GM18909 (cell line): ENCODE data around the gene CCDC181.

Experiments used
- ATAC-seq: cut with Tn5 transposase; IDR thresholded peaks from one replicate; pipeline ENCODE4 v1.9.1; 2021; ENCODE audit warnings: mild to moderate bottlenecking; ENCODE audit not compliant: unreplicated experiment, poor library complexity

CCDC181 gene

DNA sequence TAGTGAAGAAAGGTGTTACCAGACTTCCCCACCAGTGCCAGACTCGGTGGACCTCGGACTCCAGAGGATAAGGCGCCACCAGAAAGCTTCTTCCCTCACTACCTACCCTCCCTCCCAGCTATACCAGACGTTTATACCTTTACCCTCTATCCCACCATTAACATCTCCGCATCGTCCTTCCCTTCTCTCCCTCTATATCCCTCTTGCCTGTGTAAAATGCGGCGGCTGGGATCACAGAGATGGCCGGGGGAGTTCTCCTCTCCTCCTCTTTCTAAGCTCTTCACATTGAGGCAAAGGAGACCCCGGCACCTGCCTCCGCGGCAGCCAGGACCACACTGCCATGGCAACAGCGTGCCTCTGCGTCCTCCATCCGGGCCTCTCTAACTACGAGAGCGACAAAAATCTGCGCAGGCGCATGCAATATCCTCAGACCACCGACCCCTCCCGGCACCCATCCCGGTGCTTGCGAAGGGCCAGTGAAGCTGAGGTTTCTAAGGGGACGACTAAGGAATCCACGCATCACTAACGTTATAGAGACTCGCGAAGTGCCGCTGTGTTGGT, at the start of gene CCDC181:
Gene CCDC181, minus strand, starts transcription at position 394 of the 561 bp plus-strand sequence. CDS start 2,547 bp downstream, outside the sequence.
- peak; percentile 73 for ATAC-seq

DNA sequence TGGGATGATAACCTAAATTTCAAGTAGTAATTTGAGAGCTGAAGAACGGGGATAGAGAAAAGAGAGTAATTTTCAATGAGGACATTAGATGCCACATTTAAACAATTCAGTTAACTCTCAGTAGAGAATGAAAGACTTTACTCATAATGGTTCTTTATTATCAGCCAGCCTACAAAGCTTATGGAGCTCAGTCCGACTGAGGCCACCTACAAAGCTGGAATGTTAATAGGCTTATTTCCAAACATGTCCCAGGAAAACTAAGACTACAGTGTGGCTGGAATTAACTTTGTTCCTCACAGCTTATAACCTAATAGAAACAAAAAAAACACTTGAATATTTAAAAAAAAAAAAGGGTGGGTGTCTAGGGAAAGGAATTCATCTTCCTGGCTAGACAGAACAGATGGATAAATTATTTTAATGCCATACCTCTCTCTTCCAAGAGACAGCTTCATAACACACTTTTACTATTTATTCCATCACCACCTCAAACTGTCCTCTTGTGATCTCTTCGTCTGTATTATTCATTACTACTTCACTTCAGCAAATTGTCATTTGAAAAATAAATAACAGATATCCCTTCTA, 48.6 kb upstream of the CCDC181 start:
- ATAC-seq = no peak

DNA sequence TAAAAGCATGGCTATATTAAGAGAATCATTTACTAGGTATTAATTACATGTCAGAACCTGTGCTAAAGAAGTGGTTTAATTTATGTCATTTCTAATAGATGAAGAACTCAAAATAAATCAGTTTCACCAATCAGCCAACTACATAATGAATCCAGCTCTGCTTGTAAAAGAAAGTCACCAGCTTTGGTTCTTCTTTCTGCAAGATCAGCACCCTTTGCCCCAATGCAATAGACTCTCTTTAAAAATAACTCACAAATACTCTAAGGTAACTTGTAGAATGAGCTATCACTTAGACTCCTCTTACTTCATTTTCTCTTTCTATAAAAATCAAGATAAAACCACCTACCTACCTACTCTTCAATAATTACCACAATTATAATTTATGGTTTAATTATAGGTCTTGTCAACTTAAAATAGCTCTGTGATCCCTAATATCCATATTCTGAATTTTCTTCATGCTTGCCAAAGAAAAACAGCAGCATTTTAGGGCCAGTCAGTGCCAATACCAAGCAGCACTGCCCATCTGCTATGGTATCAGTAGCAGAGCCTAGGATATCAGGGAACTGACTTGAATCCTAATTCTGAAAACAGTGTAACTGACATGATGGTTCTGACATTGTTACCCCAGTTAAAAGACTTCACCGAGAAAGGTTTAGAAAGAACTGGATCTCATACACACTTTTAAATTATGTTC, 47.2 kb upstream of the CCDC181 start:
- no peak for ATAC-seq

DNA sequence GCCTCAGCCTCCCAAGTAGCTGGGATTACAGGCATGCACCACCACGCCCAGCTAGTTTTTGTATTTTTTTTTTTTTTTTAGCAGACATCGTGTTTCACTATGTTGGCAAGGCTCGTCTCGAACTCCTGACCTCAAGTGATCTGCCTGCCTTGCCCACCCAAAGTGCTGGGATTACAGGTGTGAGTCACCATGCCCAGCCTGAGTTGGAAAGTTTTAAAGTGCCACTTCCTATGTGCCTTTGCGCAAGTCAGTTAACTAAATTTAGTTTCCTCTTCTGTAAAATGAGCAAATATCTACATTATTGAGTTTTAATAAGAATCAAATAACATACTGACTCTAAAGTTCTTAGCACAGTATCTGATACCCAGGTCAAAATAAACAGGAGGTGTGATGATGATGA, 46.1 kb upstream of the CCDC181 start:
- ATAC-seq = no peak

- ATAC-seq = no peak
Measured at GRCh38 chr1:169472738-169473137, 45.5 kb upstream of the CCDC181 start.

DNA sequence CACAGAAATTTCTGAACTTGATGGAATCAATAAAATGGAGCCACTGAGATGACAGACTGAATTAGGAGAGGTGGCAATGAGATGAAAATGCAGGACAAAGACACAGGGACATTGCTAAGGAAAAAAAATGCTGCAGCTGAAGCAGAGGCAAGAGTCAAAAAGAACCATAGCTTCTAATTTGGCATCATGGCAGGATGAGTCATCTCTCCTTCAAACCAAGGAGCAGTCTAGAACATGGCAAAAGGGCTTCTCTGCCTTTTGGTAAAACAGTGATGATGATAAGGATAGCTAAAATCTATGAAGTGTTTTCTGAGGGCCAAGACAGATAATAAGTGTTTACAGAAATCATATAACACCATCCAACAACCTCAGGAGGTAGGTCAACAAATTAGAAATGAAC, 41.7 kb upstream of the CCDC181 start:
- ATAC-seq = no peak

DNA sequence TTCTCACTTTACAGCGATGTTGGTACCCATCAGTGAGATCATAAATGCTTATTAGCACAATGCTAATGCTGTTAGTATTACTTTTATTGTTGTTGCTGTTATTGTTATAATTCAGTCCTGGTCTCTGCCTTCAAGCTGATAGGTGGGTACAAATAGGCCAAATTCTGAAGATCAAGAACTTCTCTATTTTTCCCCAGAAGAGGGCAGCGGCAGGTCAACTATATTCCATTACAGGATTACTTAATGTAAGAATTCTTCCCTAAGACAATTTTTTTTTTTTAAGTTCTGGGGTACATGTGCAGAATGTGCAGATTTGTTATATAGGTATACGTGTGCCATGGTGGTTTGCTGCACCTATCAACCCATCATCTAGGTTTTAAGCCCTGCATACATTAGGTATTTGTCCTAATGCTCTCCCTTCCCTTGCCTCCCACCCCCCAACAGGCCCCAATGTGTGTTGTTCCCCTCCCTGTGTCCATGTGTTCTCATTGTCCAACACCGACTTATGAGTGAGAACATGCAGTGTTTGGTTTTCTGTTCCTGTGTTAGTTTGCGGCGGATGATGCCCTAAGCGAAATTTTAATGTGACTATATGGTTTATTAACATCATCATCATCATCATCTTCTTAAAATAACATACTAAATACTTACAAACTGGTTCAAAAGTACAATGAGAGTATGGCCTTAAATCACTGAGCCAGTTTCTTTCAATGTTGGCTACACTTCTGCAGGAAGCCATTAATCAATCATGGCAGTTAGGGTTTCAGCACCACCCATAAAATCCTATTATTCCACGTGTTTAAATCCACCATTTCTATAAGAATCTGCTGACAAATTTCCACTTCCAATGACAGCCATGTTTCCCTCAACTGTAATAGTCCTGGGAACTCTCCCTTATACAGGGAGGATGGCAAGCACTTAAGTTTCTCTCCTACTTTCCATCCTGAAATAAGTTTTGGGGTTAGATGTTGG, 39.3 kb upstream of the CCDC181 start:
- no peak for ATAC-seq

- no peak for ATAC-seq
Measured at GRCh38 chr1:169465281-169465680, 38.0 kb upstream of the CCDC181 start.

- ATAC-seq = no peak
Measured at GRCh38 chr1:169462385-169462784, 35.1 kb upstream of the CCDC181 start.

DNA sequence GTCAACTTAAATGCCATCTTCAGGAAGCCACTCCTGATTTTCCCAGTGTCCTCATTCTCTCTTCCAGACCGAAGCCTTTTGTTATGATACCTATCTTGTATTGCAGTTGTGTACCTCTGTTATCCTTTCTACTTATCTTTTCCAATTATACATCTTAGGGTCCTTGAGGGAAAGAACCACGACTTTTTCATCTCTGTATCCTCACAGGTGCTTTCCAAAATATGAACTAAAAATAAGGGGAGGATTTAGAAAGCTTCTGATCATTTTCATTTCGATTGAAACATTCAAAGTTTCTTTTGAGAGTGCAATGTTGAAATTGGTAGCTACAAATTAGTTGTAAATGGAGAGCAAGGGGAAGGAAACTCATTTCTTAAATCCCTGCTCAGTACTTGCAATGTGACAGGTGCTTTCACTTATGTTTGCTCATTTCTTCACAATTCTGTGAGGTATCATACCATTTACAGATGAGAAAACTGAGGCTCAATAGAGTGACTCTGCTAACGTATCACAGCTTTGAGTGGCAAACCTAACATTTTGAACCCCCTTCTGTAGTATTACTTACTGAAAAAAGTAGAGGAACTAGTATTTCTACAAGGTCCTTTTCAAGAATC, 34.2 kb upstream of the CCDC181 start:
- no peak for ATAC-seq

DNA sequence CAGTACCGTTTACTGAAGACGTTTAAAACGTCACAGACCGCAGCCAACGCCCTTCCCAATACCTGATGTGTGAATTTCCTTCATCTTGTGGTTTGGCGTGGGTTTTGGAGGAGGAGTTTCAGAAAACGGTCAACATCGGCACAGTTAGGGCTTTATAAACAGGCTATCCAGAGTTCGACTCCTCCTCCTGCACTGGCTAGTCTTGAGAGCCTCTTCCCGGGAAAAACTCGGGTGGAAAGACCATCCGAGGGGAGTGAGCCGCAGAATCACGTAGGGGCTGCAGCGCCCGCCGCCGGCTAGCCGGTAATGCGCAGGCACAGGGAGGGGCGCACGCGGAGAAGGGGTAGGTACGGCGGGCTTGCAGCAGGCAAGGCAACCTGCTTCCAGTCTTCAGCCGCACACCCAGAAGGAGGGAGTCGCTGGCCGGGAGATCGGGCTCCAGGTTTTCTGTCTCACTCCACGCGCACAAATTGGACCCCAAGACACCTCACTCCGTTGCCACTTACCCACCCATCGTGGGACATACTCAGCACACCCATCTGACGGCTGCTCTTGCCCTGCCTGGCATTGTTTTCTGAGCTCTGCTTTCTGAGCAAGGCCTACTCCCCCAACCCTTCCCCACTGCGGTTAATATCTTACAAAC, 33.0 kb upstream of the CCDC181 start:
- ATAC-seq = no peak

DNA sequence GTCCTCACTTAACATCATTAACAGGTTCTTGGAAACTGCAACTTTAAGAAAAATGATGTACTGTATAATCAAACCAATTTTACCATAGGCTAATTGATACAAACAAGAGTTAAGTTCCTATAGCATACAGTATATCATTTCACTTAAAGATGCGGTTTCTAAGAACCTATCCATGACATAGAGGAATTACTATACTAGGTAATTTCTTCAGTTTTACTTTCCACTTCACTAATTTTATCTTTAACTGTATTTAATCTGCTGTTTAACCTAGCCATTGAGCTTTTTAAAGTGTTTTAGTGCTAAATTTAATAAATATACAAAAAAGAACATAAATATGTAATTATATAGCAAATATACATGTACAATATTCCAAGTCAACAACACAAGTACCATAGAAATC, 30.2 kb upstream of the CCDC181 start:
- no peak for ATAC-seq

- ATAC-seq = no peak
Measured at GRCh38 chr1:169456029-169456428, 28.8 kb upstream of the CCDC181 start.

DNA sequence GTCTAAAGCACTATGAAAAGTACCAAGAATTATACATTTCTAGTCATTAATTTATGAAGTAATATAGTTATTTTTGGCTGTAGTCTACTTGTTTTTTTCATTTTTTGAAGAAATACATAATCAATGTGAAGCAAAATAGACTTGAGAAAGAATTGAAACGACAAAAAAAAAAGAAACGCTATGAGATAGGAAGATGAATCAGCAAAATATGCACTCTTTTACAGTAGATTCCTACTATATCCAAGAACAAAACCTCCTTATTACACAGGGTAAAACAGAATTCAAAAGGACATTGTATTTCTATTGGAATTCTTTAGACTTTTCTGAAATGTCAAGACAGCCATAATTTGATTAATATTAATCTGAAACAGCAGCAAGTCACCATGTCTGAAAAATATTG, 25.6 kb upstream of the CCDC181 start:
- ATAC-seq = no peak

DNA sequence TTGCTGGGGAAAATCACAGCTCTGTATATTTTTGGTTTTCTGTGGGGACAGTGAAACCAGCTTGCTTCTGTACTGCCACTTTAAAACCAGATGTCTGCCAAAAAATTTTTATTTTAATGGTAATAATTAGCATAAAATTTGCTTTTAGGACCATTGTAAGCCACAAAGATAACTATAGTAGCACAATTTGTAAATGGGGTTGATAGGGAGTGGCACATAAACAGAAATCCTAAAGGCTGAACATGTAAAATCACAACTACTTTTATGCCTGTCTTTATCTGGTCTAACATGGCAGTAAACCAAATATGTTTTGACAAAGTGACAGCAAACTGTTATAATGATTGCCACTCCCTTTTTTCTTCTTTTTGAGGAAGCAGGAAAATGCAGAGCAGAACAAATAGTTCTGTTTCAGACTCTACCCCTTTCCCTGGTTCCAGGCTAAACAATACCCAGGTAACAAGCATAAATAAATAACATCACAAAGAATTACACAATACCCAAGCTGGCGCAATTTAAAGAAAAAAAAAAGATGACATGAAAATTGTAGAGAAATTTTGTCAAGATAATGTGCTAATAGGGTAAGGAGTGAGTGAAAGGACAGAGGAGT, 24.0 kb upstream of the CCDC181 start:
- no peak for ATAC-seq

DNA sequence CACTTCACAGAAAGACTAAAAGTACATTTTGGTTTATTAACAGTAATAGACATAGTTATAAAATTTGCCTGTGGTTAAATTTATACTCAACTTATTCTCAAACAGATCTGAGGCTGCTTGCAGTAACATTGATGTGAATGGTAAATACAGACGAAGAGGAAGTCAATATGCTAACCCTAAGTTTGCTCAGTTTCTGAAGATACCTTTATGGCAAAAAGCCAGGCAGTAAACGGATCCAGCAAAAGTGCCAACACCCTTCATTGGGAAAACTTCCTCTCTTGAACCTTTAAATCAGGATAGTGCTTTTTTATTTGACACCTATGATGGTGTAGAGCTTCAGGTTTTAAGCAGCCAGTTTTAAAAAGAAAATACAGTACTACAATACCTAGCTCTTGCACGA, 16.6 kb upstream of the CCDC181 start:
- no peak for ATAC-seq

GRCh38 chr1:169426174-169426705, 1.0 kb downstream of the CCDC181 start:
- ATAC-seq = no peak

- ATAC-seq = no peak
Measured at GRCh38 chr1:169421309-169421708, 6.0 kb downstream of the CCDC181 start.

GRCh38 chr1:169414952-169415351, 12.3 kb downstream of the CCDC181 start:
- no peak for ATAC-seq
